Thyroid gland (tissue), 4 donors: ENCODE data around the gene ATMIN. TPM values are rescaled to one million over a fixed set of nuclear protein-coding genes. Genes with fewer than 3 reads are reported as not detected.

Experiments used
- DNase-seq, 2 donors: peaks; one replicate each; pipeline ENCODE4 v3.0.0-alpha.2; 2019
- H3K27ac ChIP-seq, 3 donors: fragments of 200-600 bp; sonication (generic); 1 replicate in 2 of 3; 2 replicates in 1 of 3; pipeline ENCODE4 v1.5.1; 2016 to 2019; ENCODE audit warnings: mild to moderate bottlenecking in 1 of 3, moderate library complexity in 1 of 3
- H3K27me3 ChIP-seq: fragments of 200-600 bp; sonication (generic); one replicate; pipeline ENCODE4 v1.5.1; 2019
- H3K36me3 ChIP-seq, 2 donors: fragments of 200-600 bp; sonication (generic); one replicate each; pipeline ENCODE4 v1.5.1; 2016 to 2019
- H3K4me1 ChIP-seq, 2 donors: fragments of 200-600 bp; sonication (generic); one replicate each; pipeline ENCODE4 v1.5.1; 2017 to 2019
- H3K4me3 ChIP-seq, 3 donors: fragments of 200-600 bp; sonication (generic); replicated peaks in 1 of 3; 1 replicate in 2 of 3; 2 replicates in 1 of 3; pipeline ENCODE4 v1.5.1; 2016; ENCODE audit warnings: mild to moderate bottlenecking in 1 of 3
- H3K9me3 ChIP-seq: fragments of 200-600 bp; sonication (generic); one replicate; pipeline ENCODE4 v1.5.1; 2017
- CTCF ChIP-seq, 6 experiments: fragments of 200-600 bp in 3 of 6; fragments of 450-650 bp in 3 of 6; sonication (generic) in 3 of 6; IDR thresholded peaks; one replicate each; pipeline ENCODE4 v1.5.1; 2016 to 2019; ENCODE audit warnings: antibody characterized with exemption in 6 of 6, mild to moderate bottlenecking in 2 of 6, inconsistent platforms in 1 of 6, moderate library complexity in 1 of 6
- POLR2A ChIP-seq, 2 donors: fragments of 450-650 bp; IDR thresholded peaks; one replicate each; pipeline ENCODE4 v1.6.1; 2017; ENCODE audit warnings: antibody characterized with exemption in 2 of 2, mild to moderate bottlenecking in 2 of 2, moderate library complexity in 1 of 2
- WGBS, 2 donors: methylation state at CpG; one replicate each; pipeline ENCODE4 v1.1.5; 2017; 5-methylcytosine and 5-hydroxymethylcytosine counted together
- intact Hi-C: fragments of 100-400 bp; cut with DNase I; formaldehyde crosslinking; loops from one replicate; pipeline ENCODE4 v1.15.1; 2023
- total RNA-seq, 4 donors: library from RNA; depleted of rRNA; stranded (reverse); fragments of >200 nt; gene quantifications; one replicate each; pipeline ENCODE4 v1.2.3, GENCODE V29; 2016

Gene ATMIN
- total RNA-seq, 4 donors from 2014 or later, result 49.2 to 57.6 (median 53.3) TPM

- 94 to 96% methylated on average over 4 of the region's 4 CpGs for WGBS, 2 donors
- Histone ChIP-seq H3K9me3 (no peaks in the 10 kb centered on the region), H3K4me3 (no peak overlapping the region), H3K27me3 (no peaks in the 10 kb centered on the region), H3K4me1 (peaks cover 5 to 14% of the 10 kb centered on the region in 2 donors), H3K27ac (no peak overlapping the region), H3K36me3 (no peaks in the 10 kb centered on the region)
- TF ChIP-seq POLR2A (IDR thresholded peaks at IDR 0.05), result no peak
- TF ChIP-seq CTCF (IDR thresholded peaks at IDR 0.05), result no peak
- intact Hi-C loops, result no loop called here
- DNase-seq, result no peak
These were observed 33.4 kb downstream of the ATMIN start for GRCh38 chr16:81069063-81069462.

GRCh38 chr16:81070979-81071378 is 35.3 kb downstream of the ATMIN start:
- no peaks in the 10 kb centered on the region for H3K36me3 ChIP-seq
- H3K27ac ChIP-seq, result no peak overlapping the region
- no peak for DNase-seq
- H3K4me1 ChIP-seq, result peaks cover 8 to 9% of the 10 kb centered on the region in 2 donors
- no peaks in the 10 kb centered on the region for H3K9me3 ChIP-seq
- WGBS, 2 donors, result 84 to 85% methylated on average over 8 of the region's 8 CpGs
- H3K27me3 ChIP-seq, result no peaks in the 10 kb centered on the region
- H3K4me3 ChIP-seq, result no peak overlapping the region
- intact Hi-C loops, result loop anchor here (10.0 kb wide), 1 partner anchor 66 kb away; the partner anchor contains the start of genes CENPN and CMC2
- TF ChIP-seq POLR2A (IDR thresholded peaks at IDR 0.05), result no peak
- TF ChIP-seq CTCF (IDR thresholded peaks at IDR 0.05), result no peak

- TF ChIP-seq CTCF (IDR thresholded peaks at IDR 0.05) (no peak), POLR2A (IDR thresholded peaks at IDR 0.05) (no peak)
- Histone ChIP-seq H3K36me3 (no peaks in the 10 kb centered on the region), H3K4me3 (no peak overlapping the region), H3K27me3 (no peaks in the 10 kb centered on the region), H3K9me3 (no peaks in the 10 kb centered on the region), H3K27ac (no peak overlapping the region), H3K4me1 (peaks cover 11 to 13% of the 10 kb centered on the region in 2 donors)
- 88 to 90% methylated on average over 4 of the region's 4 CpGs for WGBS, 2 donors
- no peak for DNase-seq
- intact Hi-C loops, result loop anchor here (10.0 kb wide), 1 partner anchor 67 kb away; the partner anchor contains the start of genes CENPN and CMC2
These were observed 36.2 kb downstream of the ATMIN start for GRCh38 chr16:81071805-81072204.

- DNase-seq, result no peak
- H3K36me3 ChIP-seq, result no peaks in the 10 kb centered on the region
- no peaks in the 10 kb centered on the region for H3K27me3 ChIP-seq
- H3K4me1 ChIP-seq, result peaks cover 15 to 21% of the 10 kb centered on the region in 2 donors
- peak overlapping the region in 2 of 3 donors; percentile 3 to 13 for H3K27ac ChIP-seq
- no peak for TF ChIP-seq POLR2A (IDR thresholded peaks at IDR 0.05)
- no peak for TF ChIP-seq CTCF (IDR thresholded peaks at IDR 0.05)
- no peaks in the 10 kb centered on the region for H3K9me3 ChIP-seq
- intact Hi-C loops, result loop anchor here (10.0 kb wide), 1 partner anchor 69 kb away; the partner anchor contains the start of genes CENPN and CMC2
- no peak overlapping the region for H3K4me3 ChIP-seq
- whole genome bisulfite sequencing, 2 donors, result 55 to 62% methylated on average over 5 of the region's 5 CpGs
These were observed 38.1 kb downstream of the ATMIN start for GRCh38 chr16:81073560-81074330.

- peak; percentile 80 to 87 for DNase-seq
- Histone ChIP-seq H3K4me1 (peaks cover 21 to 24% of the 10 kb centered on the region in 2 donors), H3K4me3 (peak overlapping the region; percentile 5 to 38 (median 14)), H3K27me3 (no peaks in the 10 kb centered on the region), H3K27ac (peak overlapping the region; percentile 88 to 96 (median 93)), H3K36me3 (no peaks in the 10 kb centered on the region), H3K9me3 (no peaks in the 10 kb centered on the region)
- WGBS, 2 donors, result 2% methylated on average over 27 of the region's 27 CpGs
- TF ChIP-seq CTCF (IDR thresholded peaks at IDR 0.05) (no peak), POLR2A (IDR thresholded peaks at IDR 0.05) (no peak)
- intact Hi-C loops, result loop anchor here (2.0 to 10.0 kb wide), 3 partner anchors 20 to 72 kb away; partner anchors contain the start of genes CENPN, CMC2 and GCSH
These were observed 41.0 kb downstream of the ATMIN start for GRCh38 chr16:81076566-81077075.
